Sciatic nerve (tissue), 2 donors: ENCODE measurements around the gene FES. TPM values are rescaled to one million over a fixed set of nuclear protein-coding genes. Genes with fewer than 3 reads are reported as not detected.

Experiments
- ATAC-seq: fragments of 200-7000 bp; cut with Tn5 transposase; one replicate; pipeline ENCODE4 v1.9.1; 2020; ENCODE audit warnings: mild to moderate bottlenecking, moderate library complexity
- DNase-seq: peaks from one replicate; pipeline ENCODE4 v3.0.0-alpha.2; 2020; ENCODE audit warnings: low spot score
- intact Hi-C: fragments of 100-400 bp; cut with DNase I; formaldehyde crosslinking; loops from one replicate; pipeline ENCODE4 v1.14.2; 2022
- total RNA-seq: library from RNA; stranded (reverse); fragmentation: NEBNext Ultra II Directional; extraction: Animal tissue kit (Norgen Biotek cat#: 25700); gene quantifications from one replicate; pipeline ENCODE4 v1.2.1, GENCODE V29; 2021
- donor health status: DM: no; HTN: no; CAD: no.
- donor health status: DM: no; HTN: no; CAD: no.

Gene FES
- total RNA-seq, 1 donor from 2014 or later, result 44.8 TPM

- peak; percentile 93 for DNase-seq
- intact Hi-C loops, result loop anchor here (2.0 kb wide), 1 partner anchor 32 kb away; the partner anchor contains the start of gene MAN2A2
- ATAC-seq, result peak; percentile 71
Measured at GRCh38 chr15:90934256-90934948, 50.1 kb downstream of the FES start.

GRCh38 chr15:90934949-90935751 lies 50.8 kb downstream of the FES start, which contains the start of gene UNC45A:
Gene UNC45A, plus strand, starts transcription at chr15:90935285. Its CDS starts 40 bp downstream, at chr15:90935325.
- intact Hi-C loops, result loop anchor here (2.0 kb wide), 1 partner anchor 32 kb away; the partner anchor contains the start of gene MAN2A2
- ATAC-seq (peak; percentile 92), DNase-seq (peak; percentile 96)

DNA sequence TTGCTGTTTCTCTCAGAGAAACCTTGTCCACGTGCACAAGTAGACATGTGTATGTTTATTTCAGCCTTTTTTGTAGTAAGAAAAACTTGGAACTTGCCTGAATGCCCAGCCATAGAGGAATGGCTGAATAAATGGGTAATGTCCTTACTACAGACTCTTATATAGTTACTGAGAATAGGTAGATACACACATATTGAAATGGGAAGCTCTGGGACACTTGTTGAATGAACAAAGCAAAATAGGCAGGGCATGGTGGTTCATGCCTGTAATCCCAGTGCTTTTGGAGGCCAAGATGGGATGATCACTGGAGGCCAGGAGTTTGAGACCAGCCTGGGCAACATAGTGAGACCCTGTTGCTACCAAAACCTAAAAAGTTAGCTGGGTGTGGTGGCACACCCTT lies 52.5 kb downstream of the FES start:
- intact Hi-C loops, result no loop called here
- DNase-seq (no peak), ATAC-seq (no peak)

DNA sequence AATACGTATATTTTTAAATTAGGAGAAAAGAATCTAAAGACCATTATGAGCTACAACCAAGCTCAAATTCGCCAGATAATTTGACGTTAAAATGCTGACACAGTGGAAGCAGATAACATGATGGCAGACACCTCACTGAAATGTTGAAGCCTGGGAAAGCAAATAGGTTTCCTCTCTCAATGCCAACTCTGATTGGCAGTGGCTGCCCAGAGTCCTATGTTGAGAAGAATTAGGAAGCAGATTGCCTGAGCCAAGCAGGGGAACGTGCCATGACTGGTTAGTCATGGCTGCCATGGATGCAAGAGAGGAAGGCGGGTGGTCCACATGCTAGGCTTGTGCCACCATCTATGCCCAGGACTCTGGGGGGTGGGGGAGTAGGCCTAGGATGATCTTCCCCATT lies 54.0 kb downstream of the FES start:
- no peak for ATAC-seq
- intact Hi-C loops, result no loop called here
- DNase-seq, result no peak

DNA sequence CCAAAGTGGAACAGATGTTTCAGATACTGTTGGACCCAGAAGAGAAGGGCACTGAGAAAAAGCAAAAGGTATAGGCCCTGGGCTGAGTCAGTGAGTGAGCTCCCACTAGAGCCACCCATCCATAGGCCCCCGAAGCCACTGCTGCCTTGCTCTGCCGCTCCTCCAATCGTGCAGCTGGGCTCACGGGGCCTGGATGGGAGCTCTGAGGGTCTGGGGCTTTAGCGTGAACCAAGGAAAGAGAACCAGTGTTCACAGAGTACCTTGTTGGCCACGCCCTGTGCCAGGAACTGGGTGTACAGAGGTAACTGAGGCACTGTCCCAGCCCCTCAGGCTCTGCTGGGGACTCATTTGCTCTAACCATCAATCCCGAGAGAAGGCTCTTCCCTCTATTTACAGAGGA lies 55.5 kb downstream of the FES start:
- intact Hi-C loops, result no loop called here
- DNase-seq (no peak), ATAC-seq (no peak)

DNA sequence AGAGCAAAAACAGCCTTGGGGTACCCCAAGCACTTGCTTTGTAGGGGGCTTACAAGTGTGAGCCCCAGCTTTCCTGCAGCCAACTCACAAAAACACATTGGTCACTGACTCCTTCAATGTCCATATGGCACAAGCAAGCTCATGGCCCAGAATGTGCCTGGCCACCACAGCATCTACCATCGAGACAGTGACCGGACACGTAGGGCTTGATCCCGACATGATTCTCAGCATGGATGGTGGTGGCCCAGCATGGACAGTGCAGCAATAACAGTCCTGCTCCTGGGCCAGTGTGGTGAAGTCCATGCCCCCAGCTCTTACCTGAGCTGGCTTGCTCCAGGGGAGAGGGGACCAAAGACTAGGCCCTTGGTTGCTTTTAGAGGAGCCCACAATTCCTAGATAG lies 56.7 kb downstream of the FES start:
- DNase-seq (no peak), ATAC-seq (no peak)
- intact Hi-C loops, result no loop called here

DNA sequence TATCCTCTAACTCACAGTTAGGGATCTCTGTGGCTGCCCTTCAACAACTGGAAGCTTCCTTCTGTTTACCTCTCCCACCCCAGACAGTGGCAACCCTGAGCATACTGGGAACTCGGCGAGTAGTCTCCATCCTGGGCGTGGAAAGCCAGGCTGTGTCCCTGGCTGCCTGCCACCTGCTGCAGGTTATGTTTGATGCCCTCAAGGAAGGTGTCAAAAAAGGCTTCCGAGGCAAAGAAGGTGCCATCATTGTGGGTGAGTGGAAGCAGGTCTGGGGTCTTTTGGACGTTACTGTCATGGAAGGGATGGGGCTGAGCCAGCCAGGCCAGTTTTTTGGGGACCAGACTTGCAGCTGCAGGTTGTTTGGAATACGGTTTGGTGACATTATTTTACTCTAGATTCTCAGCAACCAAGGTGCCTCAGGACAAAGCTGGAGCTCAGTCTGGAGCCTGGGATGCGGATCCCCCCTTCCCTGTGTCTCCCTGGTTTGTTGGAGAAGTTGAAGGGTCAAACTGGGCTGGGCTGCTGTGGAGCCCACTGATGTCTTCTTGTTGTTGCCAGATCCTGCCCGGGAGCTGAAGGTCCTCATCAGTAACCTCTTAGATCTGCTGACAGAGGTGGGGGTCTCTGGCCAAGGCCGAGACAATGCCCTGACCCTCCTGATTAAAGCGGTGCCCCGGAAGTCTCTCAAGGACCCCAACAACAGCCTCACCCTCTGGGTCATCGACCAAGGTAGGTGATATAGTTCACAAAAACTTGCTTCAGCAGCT lies 58.2 kb downstream of the FES start:
- intact Hi-C loops, result no loop called here
- ATAC-seq (no peak), DNase-seq (no peak)

DNA sequence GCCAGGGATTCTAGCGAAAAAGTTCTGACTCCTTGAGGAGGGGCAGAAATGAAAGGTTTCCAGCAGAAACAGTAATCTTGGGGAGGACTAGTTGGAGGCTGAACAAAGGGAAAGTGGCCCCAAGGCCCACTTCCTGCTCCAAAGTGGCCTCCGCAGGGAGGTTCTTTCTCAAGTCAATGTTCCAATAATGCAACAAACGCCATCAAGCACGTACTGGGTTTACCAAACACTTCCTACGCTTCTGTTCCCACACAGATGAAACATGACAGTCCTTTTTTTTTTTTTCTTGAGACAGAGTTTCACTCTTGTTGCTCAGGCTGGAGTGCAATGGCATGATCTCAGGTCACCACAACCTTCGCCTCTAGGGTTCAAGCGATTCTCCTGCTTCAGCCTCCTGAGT lies 60.8 kb downstream of the FES start:
- intact Hi-C loops, result no loop called here
- DNase-seq, result no peak
- ATAC-seq, result no peak

Other genes with a start within 250 kb of the FES start
- 0.85 TPM for gene BLM, start 167.2 kb upstream of the FES start, total RNA-seq
- 51.6 TPM for gene FURIN, start 15.9 kb upstream of the FES start, total RNA-seq
- gene MAN2A2, start 18.8 kb downstream of the FES start, total RNA-seq, result 150 TPM
- gene HDDC3, start 48.0 kb downstream of the FES start, total RNA-seq, result 12.7 TPM
- gene UNC45A, start 50.8 kb downstream of the FES start, total RNA-seq, result 56.8 TPM
- gene RCCD1, start 70.4 kb downstream of the FES start, total RNA-seq, result 12.4 TPM
- gene PRC1, start 110.0 kb downstream of the FES start, total RNA-seq, result 5.7 TPM
- 13.0 TPM for gene VPS33B, start 138.1 kb downstream of the FES start, total RNA-seq
- gene SV2B, start 215.8 kb downstream of the FES start, total RNA-seq, result 19.1 TPM